HG03045 (cell line): ENCODE results near the gene STK4.
"Not testable (repeated sequence)": the region's sequence is repeated elsewhere in the genome, so short reads cannot be mapped to it uniquely, and the experiment has no call there.

Experiments
- ATAC-seq: cut with Tn5 transposase; IDR thresholded peaks from one replicate; pipeline ENCODE4 v1.9.1; 2021; ENCODE audit warnings: mild to moderate bottlenecking, moderate library complexity; ENCODE audit not compliant: unreplicated experiment

The STK4 gene

GRCh38 chr20:44981736-44982406 lies 15.6 kb downstream of the STK4 start:
- ATAC-seq = no peak

GRCh38 chr20:44983093-44983674 lies 16.9 kb downstream of the STK4 start:
- ATAC-seq = no peak

- no peak for ATAC-seq
Observed at GRCh38 chr20:44988631-44989171, 22.4 kb downstream of the STK4 start.

- no peak for ATAC-seq
Observed at GRCh38 chr20:44990425-44990824, 24.1 kb downstream of the STK4 start.

GRCh38 chr20:44990957-44991356 lies 24.6 kb downstream of the STK4 start:
- no peak for ATAC-seq

DNA sequence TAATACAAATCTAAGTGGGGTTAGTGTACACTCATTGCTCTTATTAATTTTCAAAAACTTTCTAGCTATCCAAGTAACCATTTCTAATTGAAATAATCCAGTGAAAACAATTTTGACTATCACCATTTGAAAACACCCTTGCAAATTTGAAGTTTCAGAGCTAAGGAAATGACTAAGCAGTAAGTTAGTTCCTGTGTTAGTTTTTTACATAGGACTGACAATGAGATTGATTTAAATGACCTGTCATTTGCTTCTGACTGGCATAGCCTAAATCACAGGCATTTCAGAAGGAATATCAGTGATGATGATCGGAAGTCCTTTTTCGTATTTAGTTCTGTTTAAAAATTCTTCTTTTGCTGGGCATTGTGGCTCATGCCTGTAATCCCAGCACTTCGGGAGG lies 27.0 kb downstream of the STK4 start:
- ATAC-seq = no peak

- ATAC-seq = no peak
Observed at GRCh38 chr20:44997171-44997570, 30.9 kb downstream of the STK4 start.

- no peak for ATAC-seq
Observed at GRCh38 chr20:44997668-44998067, 31.4 kb downstream of the STK4 start.

- ATAC-seq = no peak
Observed at GRCh38 chr20:45008521-45009049, 42.3 kb downstream of the STK4 start.

GRCh38 chr20:45010399-45010828 lies 44.1 kb downstream of the STK4 start:
- ATAC-seq = no peak

DNA sequence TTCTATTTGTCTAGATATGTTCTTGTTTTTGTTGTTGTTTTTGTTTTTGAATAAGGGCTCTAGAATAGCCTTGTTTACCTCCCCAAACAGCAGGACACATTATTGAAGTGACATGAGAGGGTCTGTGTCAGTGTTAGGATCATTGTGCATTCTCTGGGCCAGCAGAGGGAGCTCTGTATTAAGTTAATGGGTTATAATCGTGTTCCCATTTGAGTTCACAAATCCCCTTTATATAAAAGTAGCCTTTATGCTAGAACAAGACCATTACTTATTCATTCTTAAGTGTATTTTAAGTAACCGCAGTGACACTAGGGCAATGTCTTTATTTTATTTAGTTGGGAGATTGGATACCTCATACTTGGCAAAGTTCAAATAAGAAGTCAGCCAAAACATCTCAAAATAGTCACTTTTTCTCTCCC lies 44.8 kb downstream of the STK4 start:
- no peak for ATAC-seq

- ATAC-seq = no peak
Observed at GRCh38 chr20:45012682-45013302, 46.5 kb downstream of the STK4 start.

GRCh38 chr20:45014131-45014530 lies 47.8 kb downstream of the STK4 start:
- ATAC-seq = not testable (repeated sequence)

DNA sequence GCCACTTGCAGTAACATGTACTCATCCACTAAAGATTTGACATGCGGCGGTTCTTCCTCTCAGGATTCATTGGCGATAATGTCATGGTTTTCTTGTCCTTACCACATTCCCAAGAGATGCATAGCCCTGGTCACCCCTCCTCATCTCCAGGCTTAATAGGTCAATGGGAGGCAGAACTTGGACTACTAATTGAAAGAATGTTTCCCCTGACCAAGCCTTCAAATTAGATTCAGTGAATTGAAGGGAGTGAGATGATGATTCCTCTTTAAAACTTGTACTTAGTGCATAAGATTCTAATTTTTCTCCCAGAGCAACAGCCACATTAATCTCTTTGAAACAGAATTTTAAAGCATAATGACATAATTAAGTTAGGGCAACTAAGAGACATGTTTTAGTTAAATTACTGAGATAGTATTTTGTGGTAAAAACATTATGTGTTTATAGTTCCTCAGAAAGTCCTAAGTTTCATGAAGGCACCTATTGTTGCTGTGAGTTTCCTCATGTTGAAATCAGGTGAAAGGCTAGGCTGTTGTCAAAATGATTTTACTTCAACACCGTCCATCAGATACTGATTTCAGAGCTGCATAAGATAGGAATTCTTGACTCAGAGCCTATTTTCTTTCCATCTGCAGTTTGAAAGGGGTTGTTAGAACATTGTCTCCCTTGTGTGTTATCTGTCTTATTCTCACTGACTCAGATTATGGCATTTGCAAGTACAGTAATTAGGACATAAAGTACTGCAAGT lies 48.5 kb downstream of the STK4 start:
- no peak for ATAC-seq

GRCh38 chr20:45016089-45016671 lies 49.9 kb downstream of the STK4 start:
- ATAC-seq = no peak

DNA sequence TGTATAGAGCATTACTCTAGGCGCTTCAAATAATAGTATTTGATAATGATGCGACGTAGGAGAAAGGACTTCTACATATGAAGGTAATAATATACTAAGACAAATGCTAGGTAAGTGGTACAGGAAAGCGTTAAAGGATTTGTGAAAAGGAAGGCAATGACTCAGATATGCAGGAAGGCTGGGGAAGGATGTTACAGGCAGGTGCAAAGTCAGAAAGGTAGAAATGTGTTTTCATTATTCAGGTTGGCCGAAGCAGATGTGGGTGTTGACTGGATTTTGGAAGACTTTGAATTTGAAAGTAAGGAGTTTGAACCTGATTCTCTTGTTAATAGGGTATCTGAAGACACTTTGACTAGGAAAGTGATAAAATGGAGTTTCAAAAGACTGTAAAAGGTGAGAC lies 51.0 kb downstream of the STK4 start:
- no peak for ATAC-seq

GRCh38 chr20:45017857-45018256 lies 51.5 kb downstream of the STK4 start:
- ATAC-seq = no peak

DNA sequence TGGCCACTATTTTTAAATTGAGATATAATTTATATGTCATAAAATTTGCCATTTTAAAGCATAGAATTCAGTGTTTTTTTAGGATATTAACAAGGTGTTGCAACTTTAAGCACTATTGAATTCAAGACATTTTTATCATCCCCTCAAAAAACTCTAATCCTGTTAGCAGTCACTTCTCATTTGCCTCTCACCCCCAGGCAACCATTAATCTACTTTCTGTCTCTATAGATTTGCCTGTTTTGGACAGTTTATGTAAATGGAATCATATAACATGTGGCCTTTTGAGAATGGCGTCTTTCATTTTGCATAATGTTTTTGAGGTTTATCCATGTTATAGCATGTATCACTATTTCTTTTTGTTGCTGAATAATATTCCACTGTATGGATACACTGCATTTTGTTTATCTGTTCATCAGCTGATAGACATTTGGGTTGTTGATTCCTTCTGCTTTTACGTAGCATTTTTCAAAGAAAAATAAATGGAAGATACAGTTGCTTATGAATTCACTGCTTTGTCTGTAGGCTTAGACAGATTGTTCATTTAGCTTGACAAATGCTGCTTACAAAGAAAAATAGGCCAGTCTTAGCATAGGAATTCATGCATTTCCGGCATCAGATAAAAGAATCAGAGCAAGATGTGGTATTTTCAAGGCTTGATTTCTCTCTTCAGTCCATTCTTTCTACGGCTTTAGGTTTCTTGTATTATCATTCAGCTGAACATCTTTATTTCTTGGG lies 52.9 kb downstream of the STK4 start:
- ATAC-seq = no peak

- no peak for ATAC-seq
Observed at GRCh38 chr20:45019762-45020123, 53.4 kb downstream of the STK4 start.

DNA sequence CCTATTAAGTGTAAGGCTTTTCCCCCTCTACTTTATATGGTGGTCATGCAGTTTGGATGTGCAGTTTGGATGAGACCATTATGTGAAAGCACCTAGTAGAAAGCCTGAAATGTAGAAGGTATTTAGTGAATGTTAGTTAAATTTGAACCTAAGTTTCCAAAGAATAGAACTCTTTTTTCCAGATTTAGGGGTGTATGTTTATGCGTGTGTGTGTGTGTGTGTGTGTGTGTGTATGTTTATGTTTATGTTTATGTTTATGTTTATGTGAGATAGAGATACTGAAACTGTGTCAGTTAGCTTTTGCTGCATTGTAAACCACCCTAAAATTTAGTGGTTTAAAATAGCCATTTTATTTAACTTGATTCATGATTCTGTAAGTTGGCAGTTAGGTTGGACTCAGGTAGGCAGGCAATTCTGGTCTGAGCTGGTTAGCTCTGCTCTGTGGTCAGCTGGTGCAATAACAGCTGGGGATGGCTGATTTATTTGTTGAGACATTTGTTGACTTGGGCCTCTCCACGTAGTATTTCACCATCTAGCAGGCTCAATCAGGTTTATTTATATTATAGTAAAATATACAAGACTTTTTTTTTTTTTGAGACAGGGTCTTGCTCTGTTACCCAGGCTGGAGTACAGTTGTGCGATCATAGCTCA lies 54.0 kb downstream of the STK4 start:
- ATAC-seq = no peak
